WI38 (cell line): Measurements from ENCODE around the gene NEGR1.

Source experiments
- H3K4me3 ChIP-seq: 2 replicates; pipeline ENCODE4 v1.5.1; 2011; ENCODE audit warnings: low read depth, mild to moderate bottlenecking, control low read depth, low read length
- TF ChIP-seq, protein P1 (sequence below): IDR thresholded peaks from 2 replicates; pipeline ENCODE4 v1.5.1; 2012; ENCODE audit warnings: low read depth, mild to moderate bottlenecking, control low read depth, low read length

The NEGR1 gene

GRCh38 chr1:71784241-71784640, 498.1 kb downstream of the NEGR1 start:
- TF ChIP-seq, protein P1, sequence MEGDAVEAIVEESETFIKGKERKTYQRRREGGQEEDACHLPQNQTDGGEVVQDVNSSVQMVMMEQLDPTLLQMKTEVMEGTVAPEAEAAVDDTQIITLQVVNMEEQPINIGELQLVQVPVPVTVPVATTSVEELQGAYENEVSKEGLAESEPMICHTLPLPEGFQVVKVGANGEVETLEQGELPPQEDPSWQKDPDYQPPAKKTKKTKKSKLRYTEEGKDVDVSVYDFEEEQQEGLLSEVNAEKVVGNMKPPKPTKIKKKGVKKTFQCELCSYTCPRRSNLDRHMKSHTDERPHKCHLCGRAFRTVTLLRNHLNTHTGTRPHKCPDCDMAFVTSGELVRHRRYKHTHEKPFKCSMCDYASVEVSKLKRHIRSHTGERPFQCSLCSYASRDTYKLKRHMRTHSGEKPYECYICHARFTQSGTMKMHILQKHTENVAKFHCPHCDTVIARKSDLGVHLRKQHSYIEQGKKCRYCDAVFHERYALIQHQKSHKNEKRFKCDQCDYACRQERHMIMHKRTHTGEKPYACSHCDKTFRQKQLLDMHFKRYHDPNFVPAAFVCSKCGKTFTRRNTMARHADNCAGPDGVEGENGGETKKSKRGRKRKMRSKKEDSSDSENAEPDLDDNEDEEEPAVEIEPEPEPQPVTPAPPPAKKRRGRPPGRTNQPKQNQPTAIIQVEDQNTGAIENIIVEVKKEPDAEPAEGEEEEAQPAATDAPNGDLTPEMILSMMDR, result no peak
- no peak overlapping the region for H3K4me3 ChIP-seq

- H3K4me3 ChIP-seq, result no peak overlapping the region
- TF ChIP-seq, protein P1, result no peak
Observed at GRCh38 chr1:71783071-71783470, 499.3 kb downstream of the NEGR1 start.

GRCh38 chr1:71781450-71781849, 500.9 kb downstream of the NEGR1 start:
- H3K4me3 ChIP-seq, result no peak overlapping the region
- TF ChIP-seq, protein P1, result no peak

GRCh38 chr1:71780681-71781080, 501.7 kb downstream of the NEGR1 start:
- no peak overlapping the region for H3K4me3 ChIP-seq
- TF ChIP-seq, protein P1, result no peak

GRCh38 chr1:71778940-71779339, 503.4 kb downstream of the NEGR1 start:
- no peak overlapping the region for H3K4me3 ChIP-seq
- TF ChIP-seq, protein P1, result no peak

- TF ChIP-seq, protein P1, result no peak
- no peak overlapping the region for H3K4me3 ChIP-seq
Observed at GRCh38 chr1:71777094-71777493, 505.2 kb downstream of the NEGR1 start.

DNA sequence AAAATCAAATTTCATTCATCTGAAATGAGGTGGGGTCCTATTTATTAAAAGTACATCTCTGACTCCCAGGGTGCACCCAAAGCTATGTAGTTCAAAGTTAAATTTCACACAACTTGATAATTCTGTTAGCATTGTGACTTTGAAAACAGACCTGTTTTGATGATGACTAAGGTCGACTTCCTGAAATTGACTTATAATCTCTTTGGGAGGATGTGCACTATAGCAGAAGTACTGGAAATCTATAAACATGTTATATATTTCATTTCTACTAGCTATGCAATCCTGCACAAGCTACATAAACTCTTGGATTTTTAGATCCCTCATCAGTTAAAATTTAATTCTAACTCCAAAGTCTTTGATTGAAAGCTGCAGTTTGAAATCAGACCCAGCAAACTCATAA, 507.6 kb downstream of the NEGR1 start:
- H3K4me3 ChIP-seq, result no peak overlapping the region
- TF ChIP-seq, protein P1, result no peak
